Rectal smooth muscle tissue (tissue), 1 donor: Measurements from ENCODE around the gene C4BPA.

ENCODE experiments used
- H3K27ac ChIP-seq: one replicate; pipeline ENCODE4 v1.7.0; 2013; ENCODE audit warnings: low read depth, low read length, inconsistent platforms
- H3K27me3 ChIP-seq: one replicate; pipeline ENCODE4 v1.7.0; 2013; ENCODE audit warnings: low read length; ENCODE audit not compliant: control insufficient read depth, insufficient read depth
- H3K36me3 ChIP-seq: one replicate; pipeline ENCODE4 v1.7.0; 2013; ENCODE audit warnings: low read length; ENCODE audit not compliant: control insufficient read depth, insufficient read depth
- H3K4me1 ChIP-seq: one replicate; pipeline ENCODE4 v1.7.0; 2013; ENCODE audit warnings: low read length; ENCODE audit not compliant: control insufficient read depth, insufficient read depth
- H3K4me3 ChIP-seq: one replicate; pipeline ENCODE4 v1.7.0; 2013; ENCODE audit warnings: low read length
- H3K9ac ChIP-seq: one replicate; pipeline ENCODE4 v1.7.0; 2013; ENCODE audit warnings: low read length

C4BPA gene

GRCh38 chr1:207179036-207179435 lies 75.0 kb downstream of the C4BPA start:
- Histone ChIP-seq H3K36me3 (no peaks in the 10 kb centered on the region), H3K9ac (no peak overlapping the region), H3K27me3 (no peaks in the 10 kb centered on the region), H3K4me1 (no peaks in the 10 kb centered on the region), H3K4me3 (no peak overlapping the region), H3K27ac (no peak overlapping the region)

DNA sequence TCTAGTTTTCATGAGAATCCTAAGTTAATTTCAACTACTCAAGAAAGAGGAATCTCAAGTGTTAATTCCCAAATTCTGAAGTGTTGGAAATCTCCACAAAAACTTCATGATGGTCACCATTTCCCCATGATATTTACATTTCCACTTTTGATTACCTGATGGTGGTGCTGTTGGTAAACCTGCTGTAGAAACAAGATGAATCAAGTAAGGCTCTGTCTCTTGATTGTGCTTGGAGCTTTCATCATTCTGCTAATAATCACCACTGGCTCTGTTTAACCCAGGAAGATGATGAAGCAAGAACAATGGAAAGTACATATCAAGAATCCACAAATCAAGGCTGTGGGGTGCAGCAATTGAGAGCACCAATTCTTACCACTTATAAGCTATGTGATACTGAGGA lies 77.8 kb downstream of the C4BPA start:
- no peak overlapping the region for H3K27ac ChIP-seq
- no peak overlapping the region for H3K4me3 ChIP-seq

GRCh38 chr1:207186503-207186902 lies 82.5 kb downstream of the C4BPA start:
- H3K27me3 ChIP-seq, result no peaks in the 10 kb centered on the region
- no peaks in the 10 kb centered on the region for H3K4me1 ChIP-seq
- H3K9ac ChIP-seq, result no peak overlapping the region
- H3K27ac ChIP-seq, result no peak overlapping the region
- no peaks in the 10 kb centered on the region for H3K36me3 ChIP-seq
- no peak overlapping the region for H3K4me3 ChIP-seq

More for the DNA sequence above, 77.8 kb downstream of the C4BPA start:
- Histone ChIP-seq H3K4me1 (no peaks in the 10 kb centered on the region), H3K27me3 (no peaks in the 10 kb centered on the region), H3K36me3 (no peaks in the 10 kb centered on the region), H3K9ac (no peak overlapping the region)

- H3K36me3 ChIP-seq, result no peaks in the 10 kb centered on the region
- H3K27me3 ChIP-seq, result no peaks in the 10 kb centered on the region
- H3K9ac ChIP-seq, result no peak overlapping the region
- no peak overlapping the region for H3K4me3 ChIP-seq
- H3K27ac ChIP-seq, result no peak overlapping the region
- no peaks in the 10 kb centered on the region for H3K4me1 ChIP-seq
Measured at GRCh38 chr1:207188901-207189300, 84.9 kb downstream of the C4BPA start.

- H3K27ac ChIP-seq, result no peak overlapping the region
- H3K4me1 ChIP-seq, result no peaks in the 10 kb centered on the region
- no peaks in the 10 kb centered on the region for H3K36me3 ChIP-seq
- H3K4me3 ChIP-seq, result no peak overlapping the region
- no peaks in the 10 kb centered on the region for H3K27me3 ChIP-seq
- no peak overlapping the region for H3K9ac ChIP-seq
Measured at GRCh38 chr1:207191061-207191460, 87.0 kb downstream of the C4BPA start.

DNA sequence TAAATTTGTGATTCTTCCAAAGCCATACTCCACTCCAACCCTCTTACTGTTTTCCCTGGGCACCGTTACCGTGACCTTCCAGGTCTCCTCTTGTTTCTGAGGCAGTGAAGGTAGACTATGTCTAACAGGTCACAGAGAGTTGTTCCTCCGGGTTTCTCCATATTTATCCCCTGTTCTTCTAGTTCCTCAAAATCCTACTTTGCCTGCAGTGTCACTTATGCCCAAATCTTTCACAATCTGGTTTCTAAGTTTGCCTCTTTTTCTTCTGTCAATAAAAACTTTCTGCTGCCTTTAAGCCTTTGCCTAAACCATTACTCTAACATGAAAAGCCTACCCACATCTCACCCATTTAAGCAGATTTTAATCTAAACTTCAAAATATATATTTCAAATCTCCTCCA lies 87.7 kb downstream of the C4BPA start:
- Histone ChIP-seq H3K27me3 (no peaks in the 10 kb centered on the region), H3K4me1 (no peaks in the 10 kb centered on the region), H3K4me3 (no peak overlapping the region), H3K9ac (no peak overlapping the region), H3K27ac (no peak overlapping the region), H3K36me3 (no peaks in the 10 kb centered on the region)

DNA sequence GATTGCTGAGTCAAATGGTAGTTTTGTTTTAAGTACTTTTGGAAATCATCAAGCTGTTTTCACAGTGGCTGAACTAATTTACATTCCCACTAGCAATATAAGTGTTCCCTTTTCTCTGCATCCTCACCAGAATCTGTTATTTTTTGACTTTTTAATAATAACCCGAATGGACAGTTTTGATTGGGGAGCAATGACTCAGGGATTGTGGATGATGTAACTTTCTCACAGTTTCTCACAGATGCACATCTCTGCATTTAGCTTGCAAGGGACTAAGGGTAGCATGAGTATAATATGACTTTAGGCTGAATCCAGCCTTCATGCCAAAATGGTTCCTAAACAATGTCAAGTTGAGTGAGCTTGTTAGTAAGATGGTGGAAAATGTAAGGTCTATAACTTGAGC lies 90.2 kb downstream of the C4BPA start:
- Histone ChIP-seq H3K4me3 (no peak overlapping the region), H3K27me3 (no peaks in the 10 kb centered on the region), H3K27ac (no peak overlapping the region), H3K4me1 (no peaks in the 10 kb centered on the region), H3K9ac (no peak overlapping the region), H3K36me3 (no peaks in the 10 kb centered on the region)
